Smooth muscle cell (in vitro differentiated cells): ENCODE results near the gene LRFN2. TPM values are rescaled to one million over a fixed set of nuclear protein-coding genes. Genes with fewer than 3 reads are reported as not detected.

ENCODE experiments used
- DNase-seq: peaks from one replicate; lab custom pipeline; 2025; ENCODE audit not compliant: unreplicated experiment; lab: John Stamatoyannopoulos, UW
- H2AFZ ChIP-seq: fragments of 200-600 bp; sonication (generic); 2 replicates; pipeline ENCODE4 v1.6.0; 2016; ENCODE audit warnings: antibody characterized with exemption, low read depth, mild to moderate bottlenecking
- H3F3A ChIP-seq: fragments of 200-600 bp; sonication (generic); 2 replicates; pipeline ENCODE4 v1.6.0; 2017; ENCODE audit warnings: antibody characterized with exemption, low read depth
- H3K27ac ChIP-seq: fragments of 200-600 bp; sonication (generic); 2 replicates; pipeline ENCODE4 v1.5.1; 2016; ENCODE audit warnings: low read depth, mild to moderate bottlenecking
- H3K27me3 ChIP-seq: fragments of 200-600 bp; sonication (generic); 2 replicates; pipeline ENCODE4 v1.6.1; 2016; ENCODE audit warnings: low read depth, mild to moderate bottlenecking
- H3K36me3 ChIP-seq: fragments of 200-600 bp; sonication (generic); 2 replicates; pipeline ENCODE4 v1.5.1; 2016; ENCODE audit warnings: low read depth
- H3K4me1 ChIP-seq: fragments of 200-600 bp; sonication (generic); 2 replicates; pipeline ENCODE4 v1.5.1; 2016; ENCODE audit warnings: low read depth
- H3K4me2 ChIP-seq: fragments of 200-600 bp; sonication (generic); 2 replicates; pipeline ENCODE4 v1.6.0; 2016; ENCODE audit warnings: mild to moderate bottlenecking
- H3K4me3 ChIP-seq: fragments of 200-600 bp; sonication (generic); 2 replicates; pipeline ENCODE4 v1.5.1; 2016; ENCODE audit warnings: mild to moderate bottlenecking
- H3K79me2 ChIP-seq: fragments of 200-600 bp; sonication (generic); 2 replicates; pipeline ENCODE4 v1.6.0; 2016; ENCODE audit warnings: low read depth, mild to moderate bottlenecking
- H3K9ac ChIP-seq: fragments of 200-600 bp; sonication (generic); 2 replicates; pipeline ENCODE4 v1.6.0; 2016; ENCODE audit warnings: low read depth
- H3K9me3 ChIP-seq: fragments of 200-600 bp; sonication (generic); replicated peaks from 2 replicates; pipeline ENCODE4 v1.5.1; 2016; ENCODE audit warnings: low read depth
- H4K20me1 ChIP-seq: fragments of 200-600 bp; sonication (generic); 2 replicates; pipeline ENCODE4 v1.6.0; 2016; ENCODE audit warnings: low read depth
- CTCF ChIP-seq: fragments of 200-600 bp; sonication (generic); IDR thresholded peaks from 2 replicates; pipeline ENCODE4 v1.5.1; 2017; ENCODE audit warnings: borderline replicate concordance, mild to moderate bottlenecking, antibody characterized with exemption; ENCODE audit not compliant: insufficient read depth, poor library complexity, severe bottlenecking
- WGBS: methylation state at CpG from one replicate; pipeline ENCODE4 v1.1.7; 2016; ENCODE audit warnings: low lambda C conversion rate; 5-methylcytosine and 5-hydroxymethylcytosine counted together
- polyA plus RNA-seq: library from polyadenylated mRNA; unstranded; fragments of >200 nt; fragmentation: Nextera tagmentation; extraction: Ambion mirVana; gene quantifications from 2 replicates; pipeline ENCODE4 v1.2.1, GENCODE V29; 2016
- total RNA-seq: library from RNA; depleted of rRNA; stranded (reverse); fragments of >200 nt; gene quantifications from 2 replicates; pipeline ENCODE4 v1.2.3, GENCODE V29; 2014

LRFN2 gene
- total and polyA plus RNA-seq, 2 experiments from 2014 or later, result 0.04 to 0.57 TPM

- H4K20me1 ChIP-seq, result no peaks in the 10 kb centered on the region
- no peak overlapping the region for H3K4me2 ChIP-seq
- H3K4me3 ChIP-seq, result no peak overlapping the region
- no peak overlapping the region for H3K9ac ChIP-seq
- TF ChIP-seq CTCF, result no peak
- WGBS, result 95% methylated on average over 1 of the region's 1 CpG
- no peak overlapping the region for H2AFZ ChIP-seq
- H3K4me1 ChIP-seq, result no peaks in the 10 kb centered on the region
- H3K27ac ChIP-seq, result no peak overlapping the region
- H3K36me3 ChIP-seq, result no peaks in the 10 kb centered on the region
- H3K9me3 ChIP-seq, result no peaks in the 10 kb centered on the region
- no peaks in the 10 kb centered on the region for H3K27me3 ChIP-seq
- H3F3A ChIP-seq, result no peaks in the 10 kb centered on the region
- no peaks in the 10 kb centered on the region for H3K79me2 ChIP-seq
- no peak for DNase-seq
Observed at GRCh38 chr6:40419377-40419776, 167.8 kb downstream of the LRFN2 start.

GRCh38 chr6:40417031-40417430 lies 170.1 kb downstream of the LRFN2 start:
- no peaks in the 10 kb centered on the region for H3K36me3 ChIP-seq
- WGBS, result 94% methylated on average over 9 of the region's 9 CpGs

GRCh38 chr6:40414617-40415016 lies 172.5 kb downstream of the LRFN2 start:
- TF ChIP-seq CTCF, result no peak
- WGBS, result 90% methylated on average over 6 of the region's 6 CpGs
- no peaks in the 10 kb centered on the region for H3K36me3 ChIP-seq
- no peak overlapping the region for H3K4me3 ChIP-seq
- peaks cover 4% of the 10 kb centered on the region for H3K4me1 ChIP-seq
- DNase-seq, result no peak
- H3K27ac ChIP-seq, result no peak overlapping the region
- H3K9me3 ChIP-seq, result no peaks in the 10 kb centered on the region
- H3K4me2 ChIP-seq, result no peak overlapping the region
- no peak overlapping the region for H2AFZ ChIP-seq
- no peaks in the 10 kb centered on the region for H3K79me2 ChIP-seq
- no peaks in the 10 kb centered on the region for H4K20me1 ChIP-seq
- no peaks in the 10 kb centered on the region for H3F3A ChIP-seq
- no peaks in the 10 kb centered on the region for H3K27me3 ChIP-seq
- H3K9ac ChIP-seq, result no peak overlapping the region

More at GRCh38 chr6:40417031-40417430, 170.1 kb downstream of the LRFN2 start:
- Histone ChIP-seq H3K4me2 (no peak overlapping the region), H2AFZ (no peak overlapping the region), H3K4me1 (no peaks in the 10 kb centered on the region), H3K27me3 (no peaks in the 10 kb centered on the region), H4K20me1 (no peaks in the 10 kb centered on the region), H3K27ac (no peak overlapping the region), H3K9ac (no peak overlapping the region), H3K79me2 (no peaks in the 10 kb centered on the region), H3F3A (no peaks in the 10 kb centered on the region), H3K4me3 (no peak overlapping the region), H3K9me3 (no peaks in the 10 kb centered on the region)
- DNase-seq, result no peak
- no peak for TF ChIP-seq CTCF

- H3K27me3 ChIP-seq, result no peaks in the 10 kb centered on the region
- DNase-seq, result peak; percentile 9
- no peak overlapping the region for H3K4me3 ChIP-seq
- TF ChIP-seq CTCF, result no peak
- H3K36me3 ChIP-seq, result no peaks in the 10 kb centered on the region
- no peak overlapping the region for H3K9ac ChIP-seq
- peaks cover 6% of the 10 kb centered on the region for H3K4me1 ChIP-seq
- no peaks in the 10 kb centered on the region for H3K79me2 ChIP-seq
- H3K4me2 ChIP-seq, result peak overlapping the region; percentile 62
- H3K27ac ChIP-seq, result peak overlapping the region; percentile 18
- H3F3A ChIP-seq, result no peaks in the 10 kb centered on the region
- H4K20me1 ChIP-seq, result no peaks in the 10 kb centered on the region
- 11% methylated on average over 6 of the region's 6 CpGs for WGBS
- H3K9me3 ChIP-seq, result no peaks in the 10 kb centered on the region
- H2AFZ ChIP-seq, result no peak overlapping the region
Observed at GRCh38 chr6:40413239-40413638, 173.9 kb downstream of the LRFN2 start.
